Posterior vena cava (tissue), 2 donors: Measurements from ENCODE around the gene SEC14L5. TPM values are rescaled to one million over a fixed set of nuclear protein-coding genes. Genes with fewer than 3 reads are reported as not detected.

Experiments used
- DNase-seq: peaks from one replicate; pipeline ENCODE4 v3.0.0-alpha.2; 2020; ENCODE audit warnings: low spot score
- intact Hi-C, 2 donors: fragments of 100-400 bp; cut with DNase I; formaldehyde crosslinking; loops; one replicate each; pipeline versions ENCODE4 v1.14.1 to v1.14.2; 2022 to 2023
- total RNA-seq, 2 donors: library from RNA; stranded (reverse); fragmentation: NEBNext Ultra II Directional; extraction: Animal tissue kit (Norgen Biotek cat#: 25700); gene quantifications; one replicate each; pipeline ENCODE4 v1.2.1, GENCODE V29; 2021
- donor health status: DM: yes; HTN: yes; CAD: no.
- donor health status: DM: yes; HTN: yes; CAD: no.

The SEC14L5 gene
- total RNA-seq, 2 donors from 2014 or later = 0.86 to 1.1 TPM

DNA sequence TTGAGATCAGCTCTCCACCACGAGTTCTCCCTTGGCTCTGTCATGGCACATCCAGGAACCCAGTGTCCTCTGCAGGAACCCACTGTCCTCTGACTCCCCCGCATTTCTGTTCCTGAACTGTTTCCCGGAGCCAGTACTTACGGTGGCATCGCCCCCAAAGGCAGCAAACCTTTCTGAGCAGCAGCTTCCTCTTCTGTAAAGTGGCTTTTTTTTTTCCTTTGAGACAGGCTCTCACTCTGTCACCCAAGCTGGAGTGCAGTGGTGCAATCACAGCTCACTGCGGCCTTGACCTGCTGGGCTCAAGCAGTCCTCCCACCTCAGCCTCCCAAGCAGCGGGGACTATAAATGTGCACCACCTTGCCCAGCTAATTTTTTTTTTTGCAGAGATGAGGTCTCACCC is 43.4 kb downstream of the SEC14L5 start:
- no peak for DNase-seq

DNA sequence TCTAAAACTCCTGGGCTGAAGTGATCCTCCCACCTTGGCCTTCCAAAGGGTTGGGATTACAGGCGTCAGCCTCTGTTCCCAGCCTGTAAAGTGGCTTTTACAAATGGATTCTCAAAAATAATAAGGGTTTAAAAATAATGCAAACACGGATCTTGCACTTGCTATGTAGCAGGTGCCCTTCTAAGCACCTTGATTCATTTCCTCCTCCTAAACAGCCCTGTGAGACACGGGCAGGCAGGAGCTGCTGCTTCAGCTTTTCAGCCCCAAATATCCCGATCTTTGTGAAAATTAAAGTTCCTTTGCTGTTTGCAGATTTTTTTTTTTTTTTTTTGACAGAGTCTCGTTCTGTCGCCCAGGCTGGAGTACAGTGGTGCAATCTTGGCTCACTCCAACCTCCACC is 43.9 kb downstream of the SEC14L5 start:
- intact Hi-C loops = no loop called here
- DNase-seq = no peak

More for the DNA sequence above, 43.4 kb downstream of the SEC14L5 start:
- intact Hi-C loops = no loop called here

DNA sequence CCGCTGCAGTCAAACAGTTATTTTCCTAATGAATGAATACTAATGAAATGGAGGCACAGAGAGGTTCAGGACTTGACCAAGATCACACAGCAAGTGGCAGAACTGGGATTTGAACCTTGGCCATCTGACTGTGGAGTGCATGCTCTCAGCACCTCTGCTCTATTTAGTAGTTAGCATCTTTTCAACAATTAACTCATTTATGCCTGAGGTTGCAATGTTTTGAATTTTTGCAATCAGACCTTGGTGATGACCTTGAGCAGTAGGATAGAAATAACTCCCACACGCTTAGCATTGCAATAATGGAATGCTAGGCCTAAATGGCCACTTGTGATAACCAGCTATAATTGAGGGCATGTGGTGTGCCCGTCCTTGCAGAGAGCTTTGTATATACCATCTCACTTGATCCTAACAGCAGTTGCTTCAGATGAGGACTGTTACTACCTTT is 44.6 kb downstream of the SEC14L5 start:
- intact Hi-C loops = no loop called here
- no peak for DNase-seq

DNA sequence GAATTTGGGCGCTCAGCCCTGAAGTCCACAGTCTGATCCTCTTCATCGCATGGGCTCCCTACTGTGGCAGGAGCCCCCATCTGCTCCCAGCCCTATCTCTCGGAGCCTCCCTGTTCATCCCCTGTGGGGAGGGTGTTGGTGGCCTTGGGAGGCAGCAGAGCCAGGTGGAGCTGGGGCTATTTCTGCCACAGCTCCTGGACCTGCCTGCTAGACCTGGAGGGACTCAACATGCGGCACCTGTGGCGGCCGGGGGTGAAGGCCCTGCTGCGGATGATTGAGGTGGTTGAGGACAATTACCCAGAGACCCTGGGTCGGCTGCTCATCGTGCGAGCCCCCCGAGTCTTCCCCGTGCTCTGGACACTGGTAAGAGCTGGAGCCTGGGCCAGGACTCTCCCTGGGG is 45.1 kb downstream of the SEC14L5 start:
- no peak for DNase-seq
- intact Hi-C loops = no loop called here

DNA sequence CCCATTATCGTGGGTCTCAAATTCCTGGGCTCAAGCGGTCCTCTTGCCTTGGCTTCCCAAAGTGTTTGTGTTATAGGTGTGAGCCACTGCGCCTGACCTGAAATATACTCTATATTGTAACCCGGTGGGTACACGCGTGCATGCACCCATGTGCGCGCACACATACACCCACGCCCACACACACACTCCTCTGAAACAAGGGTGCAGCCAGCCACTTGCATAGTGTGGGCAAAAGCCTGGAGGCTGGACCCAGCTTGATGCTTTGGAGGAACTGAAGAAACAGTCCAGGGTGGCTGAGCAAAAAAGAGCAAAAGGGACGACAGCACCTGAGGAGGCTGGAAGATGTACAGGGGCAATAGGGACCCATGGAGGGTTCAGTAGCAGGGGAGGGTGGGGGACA is 45.7 kb downstream of the SEC14L5 start:
- DNase-seq = no peak
- intact Hi-C loops = no loop called here

DNA sequence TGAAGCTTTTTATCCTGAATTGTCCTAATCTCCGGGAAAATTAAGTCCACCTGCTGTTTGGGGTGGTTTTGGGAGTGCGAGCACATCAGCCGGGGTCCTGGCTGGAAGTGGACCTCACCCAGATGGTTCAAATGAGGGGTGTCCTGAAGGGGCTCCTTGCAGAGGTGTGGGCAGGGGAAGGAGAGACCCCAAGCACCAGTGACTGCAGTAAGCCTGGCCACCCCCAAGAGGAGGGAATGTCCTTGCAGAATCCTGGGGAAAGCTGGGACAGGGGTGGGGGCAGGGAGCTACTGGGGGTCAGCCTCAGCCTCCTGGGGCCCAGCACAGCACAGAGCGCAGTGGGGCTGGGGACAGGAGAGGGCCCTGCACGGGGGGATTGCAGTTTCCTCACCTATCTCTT is 46.2 kb downstream of the SEC14L5 start:
- intact Hi-C loops = no loop called here
- DNase-seq = no peak

DNA sequence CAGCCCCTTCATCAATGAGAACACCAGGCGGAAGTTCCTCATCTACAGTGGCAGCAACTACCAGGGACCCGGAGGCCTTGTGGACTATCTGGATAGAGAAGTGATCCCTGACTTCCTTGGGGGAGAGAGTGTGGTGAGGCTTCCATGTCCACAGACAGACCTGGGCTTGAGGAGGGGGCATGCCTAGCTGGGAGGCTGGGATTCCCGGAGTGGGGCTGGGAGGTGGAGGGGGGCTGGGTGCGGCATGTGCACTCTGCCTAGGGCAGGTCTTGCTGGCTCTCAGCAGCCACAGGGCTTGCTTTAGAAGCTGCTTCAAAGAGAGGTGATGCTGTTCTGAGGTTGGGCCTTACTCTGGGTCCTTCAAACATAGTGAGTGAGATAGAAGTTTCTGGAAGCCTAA is 47.8 kb downstream of the SEC14L5 start:
- no peak for DNase-seq
- intact Hi-C loops = no loop called here

DNA sequence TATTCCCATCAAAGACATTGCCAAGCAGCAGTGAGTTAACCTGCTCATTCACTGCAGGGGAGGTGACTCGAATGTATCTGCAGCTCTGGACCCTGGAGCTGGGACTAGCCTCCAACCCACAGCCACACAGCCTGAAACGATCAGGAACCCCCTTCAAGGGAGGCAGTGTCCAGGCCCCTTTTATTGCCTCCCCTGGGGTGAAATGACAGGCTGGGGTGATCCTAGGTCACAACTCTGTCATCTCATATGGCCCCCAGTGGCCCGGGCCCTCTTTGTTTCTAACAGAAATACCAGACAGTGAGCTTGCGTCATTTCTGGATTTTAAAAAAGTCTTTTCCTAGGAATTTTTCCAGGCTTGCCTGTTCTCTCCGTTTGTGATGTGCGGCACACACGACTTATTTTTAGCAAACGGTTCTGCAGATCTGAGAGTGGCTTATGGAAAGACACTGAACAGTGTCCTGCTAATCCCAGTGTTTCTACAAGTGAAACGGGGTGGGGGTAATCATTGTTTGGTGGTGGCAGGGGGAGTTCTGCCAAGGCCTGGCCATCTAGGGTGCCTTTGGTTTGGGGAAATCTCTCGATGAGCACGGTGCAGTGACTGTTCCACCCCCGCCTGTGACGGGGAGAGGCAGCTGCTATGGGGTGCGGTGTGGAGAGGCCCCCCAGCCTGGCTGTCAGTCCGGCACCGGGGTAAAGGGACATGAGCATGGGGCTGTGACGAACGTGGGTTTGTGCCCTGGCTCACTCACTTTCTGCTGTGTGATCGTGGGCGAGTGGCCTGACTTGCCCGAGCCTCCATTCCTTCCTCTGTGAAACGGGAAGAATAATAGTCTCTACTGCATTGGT is 48.4 kb downstream of the SEC14L5 start:
- DNase-seq = no peak

DNA sequence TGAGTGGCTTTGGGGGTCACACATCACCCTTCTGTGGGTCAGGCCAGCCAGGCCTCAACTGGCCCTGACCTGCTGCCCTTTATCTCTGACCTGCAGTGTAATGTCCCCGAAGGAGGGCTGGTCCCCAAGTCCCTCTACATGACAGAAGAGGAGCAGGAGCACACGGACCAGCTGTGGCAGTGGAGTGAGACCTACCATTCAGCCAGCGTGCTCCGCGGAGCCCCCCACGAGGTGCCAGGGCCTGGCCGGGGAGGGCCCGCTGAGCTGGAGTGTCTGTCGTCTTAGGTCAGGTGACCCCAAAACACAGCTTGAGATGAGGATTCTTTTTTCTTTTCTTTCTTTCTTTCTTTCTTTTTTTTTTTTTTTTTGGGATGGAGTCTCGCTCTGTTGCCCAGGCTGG is 49.1 kb downstream of the SEC14L5 start:
- DNase-seq = no peak
- intact Hi-C loops = no loop called here

More for the DNA sequence above, 48.4 kb downstream of the SEC14L5 start:
- intact Hi-C loops = no loop called here

DNA sequence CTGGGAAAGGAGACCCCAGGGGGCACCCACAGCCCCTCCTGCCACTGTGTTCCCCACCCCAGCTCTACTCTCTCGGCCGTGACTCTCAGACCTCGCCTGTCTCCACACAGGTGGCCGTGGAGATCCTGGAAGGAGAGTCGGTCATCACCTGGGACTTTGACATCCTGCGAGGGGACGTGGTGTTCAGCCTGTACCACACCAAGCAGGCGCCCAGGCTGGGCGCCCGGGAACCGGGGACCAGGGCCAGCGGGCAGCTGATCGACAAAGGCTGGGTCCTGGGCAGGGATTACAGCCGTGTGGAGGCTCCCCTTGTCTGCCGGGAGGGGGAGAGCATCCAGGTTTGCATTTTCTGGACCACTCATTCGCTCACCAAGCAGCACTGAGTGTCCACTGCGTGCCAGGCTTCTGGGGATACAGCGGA is 50.2 kb downstream of the SEC14L5 start:
- DNase-seq = no peak
- intact Hi-C loops = no loop called here

DNA sequence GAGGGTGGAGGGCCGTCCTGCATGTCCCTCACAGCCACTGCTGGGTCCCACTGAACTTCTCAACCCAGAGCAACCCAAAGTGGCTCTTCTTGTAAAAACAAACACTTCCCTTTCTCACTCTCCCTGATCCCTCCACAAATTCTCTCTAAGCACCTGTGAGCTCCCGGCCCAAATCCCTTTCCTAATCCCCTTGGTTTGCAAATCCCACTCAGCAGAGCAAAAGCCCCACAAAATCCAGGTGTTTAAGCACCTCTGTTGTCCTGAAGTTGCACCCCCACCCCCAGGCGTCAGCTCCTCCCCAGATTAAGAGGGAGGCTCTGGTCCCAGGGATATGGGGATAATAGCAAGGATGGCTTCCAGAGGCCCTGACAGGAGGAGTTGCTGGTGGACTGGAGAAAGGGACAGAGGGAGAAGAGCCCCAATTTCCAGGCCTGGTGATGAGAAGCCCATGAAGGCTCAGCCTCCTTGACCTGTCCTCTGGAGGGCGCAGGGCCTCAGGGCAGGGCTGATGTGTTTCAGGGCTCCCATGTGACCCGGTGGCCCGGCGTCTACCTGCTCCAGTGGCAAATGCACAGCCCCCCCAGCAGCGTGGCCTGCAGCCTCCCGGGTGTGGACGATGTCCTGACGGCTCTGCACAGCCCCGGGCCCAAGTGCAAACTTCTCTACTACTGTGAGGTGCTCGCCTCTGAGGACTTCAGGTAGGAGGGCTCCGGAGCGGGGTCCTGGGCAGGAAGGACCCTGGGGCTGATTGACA is 52.6 kb downstream of the SEC14L5 start:
- DNase-seq = no peak
- intact Hi-C loops = no loop called here

DNA sequence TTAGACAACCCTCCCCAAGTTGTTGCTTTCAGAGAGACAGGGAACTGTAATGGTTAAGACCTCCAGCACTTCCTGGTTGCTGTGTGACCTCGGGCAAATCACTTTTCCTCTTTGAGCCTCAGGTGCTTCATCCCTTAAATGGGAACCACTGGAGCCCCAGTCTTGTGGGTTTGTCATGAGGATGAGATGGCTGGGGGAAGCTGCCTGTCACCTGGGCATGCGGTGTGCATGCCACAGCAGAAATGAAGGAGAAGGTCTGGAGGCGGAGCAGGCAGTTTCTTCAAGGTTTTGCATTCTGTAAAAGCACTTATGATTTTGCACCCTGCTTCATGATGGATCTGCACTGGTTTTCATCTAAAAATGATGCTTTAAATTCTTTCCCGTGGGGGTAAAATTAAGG is 53.5 kb downstream of the SEC14L5 start:
- DNase-seq = no peak
- intact Hi-C loops = no loop called here

DNA sequence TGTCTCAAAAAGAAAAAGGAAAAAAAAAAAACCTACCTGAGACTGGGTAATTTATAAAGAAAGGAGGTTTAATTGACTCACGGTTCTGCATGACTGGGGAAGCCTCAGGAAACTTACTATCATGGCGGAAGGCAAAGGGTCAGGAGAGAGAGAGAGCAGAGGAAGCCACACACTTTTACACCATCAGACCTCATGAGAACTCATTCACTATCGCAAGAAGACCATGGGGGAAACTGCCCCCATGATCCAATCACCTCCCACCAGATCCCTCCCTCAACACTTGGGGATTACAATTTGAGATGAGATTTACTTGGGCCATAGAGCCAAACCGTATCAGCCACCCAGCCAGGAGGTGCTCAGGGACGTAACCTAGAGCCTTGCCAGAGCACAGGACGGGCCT is 54.8 kb downstream of the SEC14L5 start:
- no peak for DNase-seq
- intact Hi-C loops = no loop called here

DNA sequence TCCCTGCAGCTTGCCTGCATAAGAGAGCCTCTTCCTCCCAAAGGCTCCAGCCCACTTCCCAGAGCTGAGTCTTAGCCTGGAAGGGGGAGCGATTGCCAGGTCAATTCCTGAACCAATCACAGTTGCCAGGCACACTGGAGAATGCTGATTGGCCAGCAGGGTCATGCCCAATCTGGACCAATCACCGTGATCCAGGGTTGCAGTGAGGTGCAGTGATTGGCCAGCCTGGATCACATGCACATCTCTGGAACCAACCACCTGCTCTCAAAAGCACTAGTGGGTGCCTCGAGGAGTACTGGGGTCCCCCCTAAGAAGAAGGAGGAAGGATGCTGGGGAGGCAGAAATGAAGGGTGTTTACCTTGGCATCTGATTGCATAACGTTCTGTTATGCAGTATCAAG is 57.2 kb downstream of the SEC14L5 start:
- no peak for DNase-seq
- intact Hi-C loops = no loop called here

DNA sequence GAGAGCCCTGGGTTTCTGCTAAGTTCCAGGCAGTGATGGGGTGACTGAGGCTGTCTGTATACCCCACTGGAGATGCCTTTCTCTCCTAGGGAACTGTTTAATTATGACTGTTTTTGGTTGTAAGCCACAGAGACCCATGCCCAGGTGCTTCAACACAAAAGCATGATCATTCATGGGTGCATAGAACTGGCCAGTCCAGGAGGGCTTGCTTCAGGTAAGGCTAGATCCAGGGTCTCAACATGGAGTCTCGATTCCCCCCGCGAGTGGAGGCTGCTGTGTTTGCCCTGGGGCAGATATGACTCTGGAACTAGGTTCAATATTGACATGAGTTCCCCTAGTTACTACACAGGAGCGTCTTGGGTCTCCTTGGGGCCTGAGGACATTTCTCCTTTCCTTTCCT is 57.8 kb downstream of the SEC14L5 start:
- intact Hi-C loops = no loop called here
- DNase-seq = no peak

DNA sequence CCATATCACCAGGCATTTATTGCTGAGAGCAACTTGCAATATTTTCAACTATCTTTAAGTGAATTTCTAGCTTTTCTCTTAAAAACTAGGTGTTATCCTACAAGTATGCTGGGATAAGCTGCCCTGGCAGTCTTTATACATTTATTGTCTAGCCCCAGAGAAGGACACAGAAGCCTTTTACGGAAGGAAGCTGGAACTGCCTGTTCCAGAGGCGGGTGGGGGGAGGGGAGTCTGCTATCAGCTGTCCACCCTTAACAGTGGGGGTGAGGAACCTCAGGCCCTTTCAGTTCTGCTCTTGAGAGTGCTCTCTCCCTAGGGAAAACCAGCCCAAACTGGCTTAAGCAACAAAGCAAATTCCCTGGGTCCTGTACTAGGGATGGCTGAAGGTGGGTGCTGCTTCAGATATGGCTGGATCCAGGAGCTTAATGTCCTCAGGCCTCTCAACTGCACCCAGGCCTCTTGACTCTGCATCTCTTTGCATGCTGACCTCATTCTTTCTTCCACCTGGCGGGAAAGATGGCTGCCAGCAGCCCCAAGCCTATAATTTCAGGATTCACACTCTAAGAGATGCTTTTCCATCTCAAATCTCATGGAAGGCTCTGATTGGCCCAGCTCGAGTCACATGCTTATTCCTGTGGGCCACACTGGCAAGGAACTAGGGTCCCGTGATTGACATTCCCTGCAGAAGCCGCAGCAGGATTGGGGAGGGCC is 59.0 kb downstream of the SEC14L5 start:
- intact Hi-C loops = no loop called here
- no peak for DNase-seq

DNA sequence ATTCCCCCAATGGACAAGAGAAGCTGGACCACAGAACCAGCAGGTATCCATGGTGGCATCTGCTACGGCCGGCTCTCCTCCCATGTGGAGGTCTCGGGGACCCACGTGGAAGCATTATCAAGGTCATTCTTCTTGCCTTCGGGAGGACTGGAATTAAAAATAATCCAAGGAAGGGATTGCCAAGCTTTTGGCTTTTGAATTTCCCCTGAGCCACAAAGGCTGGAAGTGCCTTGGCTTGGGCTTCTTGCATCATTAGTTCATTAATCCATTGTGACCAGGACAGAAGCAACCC is 59.5 kb downstream of the SEC14L5 start:
- intact Hi-C loops = no loop called here
- DNase-seq = no peak

DNA sequence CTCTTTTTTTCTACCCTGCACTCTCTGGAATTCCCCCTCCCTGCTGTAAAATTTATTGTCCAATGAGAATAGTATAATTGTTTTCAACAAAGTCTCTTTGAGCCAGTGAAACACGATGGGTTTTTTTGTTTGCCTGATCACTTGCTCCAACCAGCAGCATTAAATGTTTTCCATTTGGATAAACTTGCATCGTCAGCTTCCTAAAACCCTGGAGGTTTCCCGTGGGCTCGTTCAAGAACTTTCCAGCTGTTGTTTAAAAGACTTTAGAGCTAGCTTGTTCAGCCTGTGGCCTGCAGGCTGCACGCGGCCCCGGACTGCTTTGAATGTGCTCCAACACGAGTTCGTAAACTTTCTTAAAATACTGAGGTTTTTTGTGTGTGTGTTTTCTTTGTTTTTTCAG is 60.7 kb downstream of the SEC14L5 start:
- DNase-seq = no peak
- intact Hi-C loops = no loop called here

DNA sequence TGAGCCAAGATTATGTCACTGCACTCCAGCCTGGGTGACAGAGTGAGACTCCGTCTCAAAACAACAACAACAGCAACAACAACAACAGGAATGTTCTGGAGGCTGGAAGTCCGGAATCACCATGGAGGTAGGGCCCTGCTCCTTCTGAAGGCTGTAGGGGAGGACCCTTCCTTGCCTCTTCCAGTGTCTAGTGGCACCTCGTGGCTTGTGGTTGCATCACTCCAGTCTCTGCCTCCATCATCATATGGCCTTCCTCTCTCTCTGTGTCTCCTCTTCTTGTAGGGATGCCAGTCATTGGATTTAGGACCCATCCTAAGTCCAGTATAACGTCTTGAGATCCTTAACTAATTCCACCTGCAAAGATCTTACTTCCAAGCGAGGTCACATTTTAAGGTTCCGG is 61.6 kb downstream of the SEC14L5 start:
- intact Hi-C loops = no loop called here

DNA sequence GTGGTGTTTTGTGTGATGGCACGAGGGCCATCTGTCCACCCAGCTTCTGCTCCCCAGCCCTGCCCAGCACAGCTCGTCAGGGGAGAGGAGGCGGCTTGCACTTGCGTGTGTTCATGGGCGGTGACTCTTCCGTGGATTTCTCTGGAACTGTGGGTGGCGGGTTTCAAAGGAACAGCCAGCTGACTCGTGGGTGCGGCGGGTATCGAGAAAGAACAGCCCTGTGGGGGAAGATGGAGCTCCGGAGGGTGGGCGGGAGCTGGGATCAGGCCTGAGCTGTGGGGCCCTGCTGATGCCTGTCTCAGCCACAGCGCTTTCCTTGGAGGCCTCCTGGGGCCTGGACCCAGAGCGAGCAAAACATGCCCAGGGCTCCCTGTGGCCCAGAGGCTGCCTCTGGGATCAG is 62.4 kb downstream of the SEC14L5 start:
- intact Hi-C loops = no loop called here
- DNase-seq = no peak

More for the DNA sequence above, 61.6 kb downstream of the SEC14L5 start:
- DNase-seq = no peak
